ENCODE measurements around the gene LAMA2. TPM values are rescaled to one million over a fixed set of nuclear protein-coding genes. Genes with fewer than 3 reads are reported as not detected.

The LAMA2 gene
- total RNA-seq, 1 experiment from 2014 or later, result 4.2 TPM

GRCh38 chr6:129289442-129289841 is 406.5 kb downstream of the LAMA2 start:
- Mint-ChIP-seq H3K27ac (no peak overlapping the region), H3K9me3 (no peaks in the 10 kb centered on the region), H3K27me3 (ENCODE audit: low read depth) (no peaks in the 10 kb centered on the region), H3K4me3 (no peak overlapping the region), H3K4me1 (peaks cover 2 to 3% of the 10 kb centered on the region in 2 experiments), H3K36me3 (ENCODE audit: insufficient read depth in 1 of 3, low read depth in 3 of 3) (no peaks in the 10 kb centered on the region; a peak in 1 of 7 replicates)
- H2BK120ac ChIP-seq (ENCODE audit: low read depth, low read length, poor library complexity, severe bottlenecking), result no peak overlapping the region
- H4K91ac ChIP-seq (ENCODE audit: insufficient read length, low read depth, low read length), result no peak overlapping the region
- no peak for DNase-seq
- H3K79me1 ChIP-seq (ENCODE audit: insufficient read depth, low read depth, low read length, poor library complexity, severe bottlenecking), result no peaks in the 10 kb centered on the region
- no peak overlapping the region for H2BK20ac ChIP-seq (ENCODE audit: low read depth, low read length, poor library complexity, severe bottlenecking)
- no peak overlapping the region for H3K9ac ChIP-seq (ENCODE audit: extremely low read depth, insufficient read length, low read length)
- H3K23me2 ChIP-seq (ENCODE audit: insufficient read length, low read depth, low read length, poor library complexity, severe bottlenecking), result no peaks in the 10 kb centered on the region
- H3K4me1 ChIP-seq (ENCODE audit: insufficient read depth, low read length), result no peaks in the 10 kb centered on the region
- H2BK12ac ChIP-seq (ENCODE audit: insufficient read length, low read depth, low read length), result no peak overlapping the region
- no peak overlapping the region for H3K18ac ChIP-seq (ENCODE audit: insufficient read length, low read depth, low read length)
- H3K56ac ChIP-seq (ENCODE audit: insufficient read length, low read depth, low read length), result no peak overlapping the region
- H3K27me3 ChIP-seq (ENCODE audit: insufficient read depth, low read length), result no peaks in the 10 kb centered on the region
- no peak overlapping the region for H3K4me2 ChIP-seq (ENCODE audit: insufficient read depth, insufficient read length, low read length)
- no peak overlapping the region for H2BK5ac ChIP-seq (ENCODE audit: insufficient read length, low read length)
- TF ChIP-seq, protein P1, sequence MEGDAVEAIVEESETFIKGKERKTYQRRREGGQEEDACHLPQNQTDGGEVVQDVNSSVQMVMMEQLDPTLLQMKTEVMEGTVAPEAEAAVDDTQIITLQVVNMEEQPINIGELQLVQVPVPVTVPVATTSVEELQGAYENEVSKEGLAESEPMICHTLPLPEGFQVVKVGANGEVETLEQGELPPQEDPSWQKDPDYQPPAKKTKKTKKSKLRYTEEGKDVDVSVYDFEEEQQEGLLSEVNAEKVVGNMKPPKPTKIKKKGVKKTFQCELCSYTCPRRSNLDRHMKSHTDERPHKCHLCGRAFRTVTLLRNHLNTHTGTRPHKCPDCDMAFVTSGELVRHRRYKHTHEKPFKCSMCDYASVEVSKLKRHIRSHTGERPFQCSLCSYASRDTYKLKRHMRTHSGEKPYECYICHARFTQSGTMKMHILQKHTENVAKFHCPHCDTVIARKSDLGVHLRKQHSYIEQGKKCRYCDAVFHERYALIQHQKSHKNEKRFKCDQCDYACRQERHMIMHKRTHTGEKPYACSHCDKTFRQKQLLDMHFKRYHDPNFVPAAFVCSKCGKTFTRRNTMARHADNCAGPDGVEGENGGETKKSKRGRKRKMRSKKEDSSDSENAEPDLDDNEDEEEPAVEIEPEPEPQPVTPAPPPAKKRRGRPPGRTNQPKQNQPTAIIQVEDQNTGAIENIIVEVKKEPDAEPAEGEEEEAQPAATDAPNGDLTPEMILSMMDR (conservative IDR thresholded peaks at IDR 0.05), result no peak
- H3K9me3 ChIP-seq (ENCODE audit: control insufficient read depth, low read depth, low read length), result no peaks in the 10 kb centered on the region
- no peak overlapping the region for H3K27ac ChIP-seq (ENCODE audit: insufficient read length, low read depth, low read length)
- H2AFZ ChIP-seq (ENCODE audit: low read length), result no peak overlapping the region
- H3K79me2 ChIP-seq (ENCODE audit: insufficient read depth, low read length), result no peaks in the 10 kb centered on the region
- no peak overlapping the region for H3K23ac ChIP-seq (ENCODE audit: insufficient read length, low read depth, low read length)
- no peak overlapping the region for H4K8ac ChIP-seq (replicated peaks; ENCODE audit: insufficient read length, low read depth, low read length)
- no peak overlapping the region for H3T11ph ChIP-seq (ENCODE audit: low read length)
- no CpG with 5 or more reads among the region's 1 CpG for WGBS (ENCODE audit: extremely low coverage, insufficient read length, low lambda C conversion rate)
- no peaks in the 10 kb centered on the region for H4K20me1 ChIP-seq (ENCODE audit: control insufficient read depth, insufficient read depth, insufficient read length)
- H3K14ac ChIP-seq (ENCODE audit: insufficient read depth, low read length), result no peak overlapping the region
- no peak overlapping the region for H2AK5ac ChIP-seq (ENCODE audit: insufficient read length, low read length)
- H3K4ac ChIP-seq (ENCODE audit: low read depth, low read length), result no peak overlapping the region
- no peak overlapping the region for H4K5ac ChIP-seq (ENCODE audit: insufficient read length, low read depth, low read length)
- no peak overlapping the region for H2BK15ac ChIP-seq (ENCODE audit: low read depth, low read length)
